HEK293T (cell line): ENCODE results near the gene COL5A1.

Experiments used
- BHLHE40 ChIP-seq: fragments of 450-650 bp; IDR thresholded peaks from 2 replicates; pipeline ENCODE4 v1.6.1; 2016; ENCODE audit warnings: mild to moderate bottlenecking, moderate library complexity, borderline replicate concordance
- CTBP1 ChIP-seq: fragments of 450-650 bp; IDR thresholded peaks from 2 replicates; pipeline ENCODE4 v1.6.1; 2016; ENCODE audit warnings: borderline replicate concordance
- FOXA1 ChIP-seq: fragments of 450-650 bp; IDR thresholded peaks from 2 replicates; pipeline ENCODE4 v1.6.1; 2016; ENCODE audit warnings: mild to moderate bottlenecking
- HDGF ChIP-seq: fragments of 450-650 bp; IDR thresholded peaks from 2 replicates; pipeline ENCODE4 v1.6.1; 2017; ENCODE audit warnings: antibody characterized with exemption, borderline replicate concordance
- L3MBTL2 ChIP-seq: fragments of 450-650 bp; conservative IDR thresholded peaks from 2 replicates; pipeline ENCODE4 v1.6.1; 2016; ENCODE audit warnings: mild to moderate bottlenecking
- LEF1 ChIP-seq: fragments of 450-650 bp; IDR thresholded peaks from 2 replicates; pipeline ENCODE4 v1.6.1; 2017; ENCODE audit warnings: mild to moderate bottlenecking, borderline replicate concordance
- SP1 ChIP-seq: fragments of 450-650 bp; IDR thresholded peaks from 2 replicates; pipeline ENCODE4 v1.6.1; 2017
- SUZ12 ChIP-seq: fragments of 450-650 bp; IDR thresholded peaks from 2 replicates; pipeline ENCODE4 v1.6.1; 2016; ENCODE audit warnings: mild to moderate bottlenecking
- ZNF384 ChIP-seq: fragments of 450-650 bp; IDR thresholded peaks from 2 replicates; pipeline ENCODE4 v1.6.1; 2016

- TF ChIP-seq FOXA1 = no peak
- TF ChIP-seq SUZ12 = no peak
- TF ChIP-seq ZNF384 = no peak
- no peak for TF ChIP-seq HDGF
- TF ChIP-seq CTBP1 = no peak
- no peak for TF ChIP-seq L3MBTL2
- no peak for TF ChIP-seq SP1
- TF ChIP-seq BHLHE40 = no peak
- no peak for TF ChIP-seq LEF1
Measured at GRCh38 chr9:134605966-134606357, 35.6 kb upstream of the COL5A1 start.
